Measurements from ENCODE around the gene MICU1. TPM values are rescaled to one million over a fixed set of nuclear protein-coding genes. Genes with fewer than 3 reads are reported as not detected.

The MICU1 gene
- total and polyA plus RNA-seq, 2 donors from 2014 or later: 46.3 to 89.9 TPM

DNA sequence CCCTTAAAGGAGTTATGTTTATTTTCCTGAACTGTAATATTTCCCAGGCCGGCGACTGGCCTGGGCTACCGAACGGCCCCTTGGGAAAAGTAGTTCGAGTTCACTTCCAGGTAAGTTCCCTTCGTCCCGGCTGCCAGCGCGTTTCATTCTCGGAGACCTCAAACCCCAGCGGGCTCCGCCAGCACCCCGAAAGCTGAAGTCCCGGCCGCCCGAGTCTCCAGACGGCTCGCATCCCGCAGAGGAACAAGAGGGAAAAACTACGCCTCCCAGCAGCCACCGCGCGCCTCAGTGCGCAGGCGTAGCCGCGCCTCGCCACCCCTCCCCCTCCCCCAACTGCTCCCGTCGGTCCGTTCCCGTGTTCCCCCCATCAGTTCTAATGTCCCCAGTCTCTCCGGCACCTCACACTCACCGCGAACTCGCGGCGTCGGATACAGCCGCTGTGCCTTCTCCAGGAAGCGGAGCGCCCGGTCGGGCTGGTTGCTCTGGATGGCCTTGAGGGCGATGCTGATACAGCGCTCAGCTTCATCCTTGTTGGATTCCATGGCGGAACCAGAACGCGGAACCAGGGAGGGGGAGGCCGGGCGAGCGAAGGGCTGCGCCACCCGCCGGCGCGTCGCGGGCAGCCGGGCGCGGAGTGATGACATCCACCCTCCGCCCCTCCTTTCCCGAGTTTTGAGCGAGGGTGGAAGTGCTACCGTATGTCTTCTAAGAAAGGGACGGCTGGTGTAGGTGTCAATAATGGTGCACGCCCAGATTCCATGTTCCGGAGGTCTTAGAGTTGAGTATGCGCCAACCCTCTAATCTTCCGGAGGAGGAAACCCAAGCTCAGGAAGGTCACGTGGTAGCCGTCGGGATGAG lies 271.3 kb downstream of the MICU1 start, which contains the start of gene DNAJB12:
TSS of gene DNAJB12 (minus strand) at position 564 of the 858 bp plus-strand sequence. CDS start at position 542, 22 bp downstream.
- H3K27me3 ChIP-seq (ENCODE audit: control insufficient read depth, insufficient read depth, low read length): no peaks in the 10 kb centered on the region
- H3K4me3 ChIP-seq (ENCODE audit: low read length in 3 of 3): peak within 1 kb of the TSS; percentile 95 to 97 (median 96)
- DNase-seq (peak; percentile 95 to 98 (median 96)), FAIRE-seq (no peak)
- peaks cover 0 to 13% (median 0%) of the 10 kb centered on the region in 3 donors for H3K36me3 ChIP-seq (ENCODE audit: control insufficient read depth in 2 of 3, insufficient read depth in 3 of 3, low read length in 3 of 3)
- H3K9me3 ChIP-seq (ENCODE audit: control insufficient read depth in 2 of 3, insufficient read depth in 1 of 3, low read length in 3 of 3): no peaks in the 10 kb centered on the region
- H3K27ac ChIP-seq (ENCODE audit: low read depth in 2 of 2, low read length in 2 of 2): peak within 1 kb of the TSS; percentile 99
- H3K4me1 ChIP-seq (ENCODE audit: control insufficient read depth in 2 of 3, insufficient read depth in 2 of 3, low read depth in 1 of 3, low read length in 3 of 3): peaks cover 0 to 24% (median 18%) of the 10 kb centered on the region in 3 donors
- TF ChIP-seq, protein P1, sequence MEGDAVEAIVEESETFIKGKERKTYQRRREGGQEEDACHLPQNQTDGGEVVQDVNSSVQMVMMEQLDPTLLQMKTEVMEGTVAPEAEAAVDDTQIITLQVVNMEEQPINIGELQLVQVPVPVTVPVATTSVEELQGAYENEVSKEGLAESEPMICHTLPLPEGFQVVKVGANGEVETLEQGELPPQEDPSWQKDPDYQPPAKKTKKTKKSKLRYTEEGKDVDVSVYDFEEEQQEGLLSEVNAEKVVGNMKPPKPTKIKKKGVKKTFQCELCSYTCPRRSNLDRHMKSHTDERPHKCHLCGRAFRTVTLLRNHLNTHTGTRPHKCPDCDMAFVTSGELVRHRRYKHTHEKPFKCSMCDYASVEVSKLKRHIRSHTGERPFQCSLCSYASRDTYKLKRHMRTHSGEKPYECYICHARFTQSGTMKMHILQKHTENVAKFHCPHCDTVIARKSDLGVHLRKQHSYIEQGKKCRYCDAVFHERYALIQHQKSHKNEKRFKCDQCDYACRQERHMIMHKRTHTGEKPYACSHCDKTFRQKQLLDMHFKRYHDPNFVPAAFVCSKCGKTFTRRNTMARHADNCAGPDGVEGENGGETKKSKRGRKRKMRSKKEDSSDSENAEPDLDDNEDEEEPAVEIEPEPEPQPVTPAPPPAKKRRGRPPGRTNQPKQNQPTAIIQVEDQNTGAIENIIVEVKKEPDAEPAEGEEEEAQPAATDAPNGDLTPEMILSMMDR (IDR thresholded peaks at IDR 0.05; ENCODE audit: borderline replicate concordance, extremely low read depth, insufficient read depth): no peak
- intact Hi-C loops (cut with DNase I): no loop called here
- peak within 1 kb of the TSS; percentile 95 to 98 (median 96) for H3K9ac ChIP-seq (ENCODE audit: low read length in 3 of 3)

DNA sequence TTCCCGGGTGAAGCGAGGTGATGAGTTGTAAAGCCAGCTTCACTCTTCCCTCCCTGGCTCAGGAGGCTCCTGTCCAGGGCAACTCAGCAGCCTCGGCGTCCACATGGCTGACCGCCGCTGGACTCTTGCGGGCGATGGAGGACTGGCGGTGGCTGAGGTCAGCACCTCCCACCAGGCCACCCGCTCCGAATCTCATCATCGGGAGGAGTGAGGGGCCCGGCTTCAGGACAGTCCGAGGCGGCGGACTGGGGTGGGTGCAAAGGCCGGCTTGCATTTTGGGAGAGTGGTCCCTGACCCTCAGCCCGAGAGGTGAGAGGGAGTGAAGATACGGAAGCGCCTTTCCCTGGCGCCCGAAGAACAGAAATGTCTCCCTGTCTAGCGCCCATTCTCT lies 271.9 kb downstream of the MICU1 start:
- FAIRE-seq (no peak), DNase-seq (peak in 3 of 5 donors; percentile 19 to 83 (median 75))
- H3K4me1 ChIP-seq (ENCODE audit: control insufficient read depth in 2 of 3, insufficient read depth in 2 of 3, low read depth in 1 of 3, low read length in 3 of 3): peaks cover 0 to 24% (median 18%) of the 10 kb centered on the region in 3 donors
- intact Hi-C loops (cut with DNase I): no loop called here
- H3K9me3 ChIP-seq (ENCODE audit: control insufficient read depth in 2 of 3, insufficient read depth in 1 of 3, low read length in 3 of 3): no peaks in the 10 kb centered on the region
- H3K27me3 ChIP-seq (ENCODE audit: control insufficient read depth, insufficient read depth, low read length): no peaks in the 10 kb centered on the region
- H3K36me3 ChIP-seq (ENCODE audit: control insufficient read depth in 2 of 3, insufficient read depth in 3 of 3, low read length in 3 of 3): peaks cover 0 to 13% (median 0%) of the 10 kb centered on the region in 3 donors
- peak overlapping the region; percentile 78 to 98 (median 96) for H3K9ac ChIP-seq (ENCODE audit: low read length in 3 of 3)
- peak overlapping the region; percentile 99 for H3K27ac ChIP-seq (ENCODE audit: low read depth in 2 of 2, low read length in 2 of 2)
- H3K4me3 ChIP-seq (ENCODE audit: low read length in 3 of 3): peak overlapping the region; percentile 95 to 97 (median 96)
- TF ChIP-seq, protein P1 (IDR thresholded peaks at IDR 0.05; ENCODE audit: borderline replicate concordance, extremely low read depth, insufficient read depth): no peak

DNA sequence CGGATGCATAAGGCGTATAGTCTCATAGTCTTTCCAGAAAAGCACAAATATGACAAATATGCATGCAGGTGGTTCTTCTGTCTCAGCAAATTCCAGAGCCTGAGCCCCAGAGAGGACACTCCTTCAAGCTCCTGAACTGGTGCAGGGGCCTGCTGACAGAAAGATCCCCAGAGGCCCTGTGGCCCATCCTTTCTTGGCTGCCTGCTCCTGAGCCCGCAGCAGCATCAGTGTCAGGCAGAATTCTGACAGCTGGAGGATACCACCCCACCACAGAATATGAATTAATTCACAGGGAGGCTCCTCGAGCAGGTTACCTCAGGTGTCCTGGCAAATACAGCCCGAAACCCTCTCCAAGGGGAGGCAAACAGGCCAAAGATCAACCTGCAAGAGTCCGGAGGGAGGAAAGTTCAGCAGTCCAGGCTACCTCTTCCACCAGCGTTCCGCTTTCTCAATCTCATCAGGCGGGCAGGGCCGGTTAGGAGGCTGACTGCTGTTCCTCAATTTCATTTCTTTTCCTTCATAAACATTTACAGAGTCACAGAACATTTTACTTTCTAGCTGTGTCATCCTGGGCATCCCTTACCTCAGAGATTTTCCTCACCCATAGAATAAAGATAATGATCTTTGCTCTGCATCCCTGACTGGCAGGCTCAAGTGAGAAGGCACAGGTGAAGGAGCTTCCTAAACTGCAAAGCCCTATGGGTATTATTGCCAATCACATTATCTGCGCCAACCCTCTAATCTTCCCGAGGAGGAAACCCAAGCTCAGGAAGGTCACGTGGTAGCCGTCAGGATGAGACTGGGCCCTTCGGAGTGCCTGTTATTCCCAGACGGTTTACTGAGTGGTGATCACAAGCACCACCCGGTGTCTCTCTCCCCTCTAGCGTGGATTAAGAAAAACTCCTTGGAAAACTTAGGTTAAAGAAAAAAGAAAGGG lies 272.6 kb downstream of the MICU1 start:
- Histone ChIP-seq H3K9me3 (ENCODE audit: control insufficient read depth in 2 of 3, insufficient read depth in 1 of 3, low read length in 3 of 3) (no peaks in the 10 kb centered on the region), H3K27ac (ENCODE audit: low read depth in 2 of 2, low read length in 2 of 2) (peak overlapping the region; percentile 99), H3K4me1 (ENCODE audit: control insufficient read depth in 2 of 3, insufficient read depth in 2 of 3, low read depth in 1 of 3, low read length in 3 of 3) (peaks cover 0 to 24% (median 18%) of the 10 kb centered on the region in 3 donors), H3K36me3 (ENCODE audit: control insufficient read depth in 2 of 3, insufficient read depth in 3 of 3, low read length in 3 of 3) (peaks cover 0 to 16% (median 0%) of the 10 kb centered on the region in 3 donors), H3K27me3 (ENCODE audit: control insufficient read depth, insufficient read depth, low read length) (no peaks in the 10 kb centered on the region), H3K4me3 (ENCODE audit: low read length in 3 of 3) (peak overlapping the region; percentile 95 to 97 (median 96)), H3K9ac (ENCODE audit: low read length in 3 of 3) (peak overlapping the region; percentile 78 to 98 (median 96))
- no peak for FAIRE-seq
- intact Hi-C loops (cut with DNase I): no loop called here
- TF ChIP-seq, protein P1 (IDR thresholded peaks at IDR 0.05; ENCODE audit: borderline replicate concordance, extremely low read depth, insufficient read depth): no peak
- no peak for DNase-seq

Data from kidney (tissue), 14 donors.